Panc1 (cell line): ENCODE measurements around the gene KCNMA1. TPM values are rescaled to one million over a fixed set of nuclear protein-coding genes. Genes with fewer than 3 reads are reported as not detected.

ENCODE experiments used
- ATAC-seq: fragments of 200-7000 bp; cut with Tn5 transposase; 2 replicates; pipeline ENCODE4 v1.9.1; 2020; ENCODE audit warnings: mild to moderate bottlenecking, moderate library complexity
- BruUV-seq: library from RNA; stranded (reverse); fragments of 400-500 nt; replicated peaks from 2 replicates; lab custom pipeline; 2021; lab: Mats Ljungman, UMichigan
- CTCF ChIA-PET: fragments of 300-600 bp; sonication (Branson Sonifier 250); formaldehyde crosslinking; loops from one replicate; lab custom pipeline; 2022; ENCODE audit warnings: antibody characterized with exemption; lab: Charles Lee
- POLR2A ChIA-PET: fragments of 300-600 bp; sonication (Branson Sonifier 250); formaldehyde crosslinking; loops from one replicate; lab custom pipeline; 2022; ENCODE audit warnings: antibody characterized with exemption; lab: Charles Lee
- DNase-seq: peaks from one replicate; pipeline ENCODE4 v3.0.0-alpha.2; 2010; ENCODE audit warnings: low read depth, low spot score
- H3K27ac ChIP-seq: 2 replicates; pipeline ENCODE4 v1.5.1; 2011; ENCODE audit warnings: mild to moderate bottlenecking, low read length, inconsistent platforms
- H3K27me3 ChIP-seq: fragments of 200-500 bp; sonication (Bioruptor generic); 2 replicates; pipeline ENCODE4 v1.6.0; 2014; ENCODE audit warnings: low read length, inconsistent platforms; ENCODE audit not compliant: control insufficient read depth, insufficient read depth
- H3K36me3 ChIP-seq: fragments of 200-500 bp; sonication (Bioruptor generic); 2 replicates; pipeline ENCODE4 v1.5.1; 2014; ENCODE audit warnings: inconsistent platforms, mild to moderate bottlenecking, low read length, moderate library complexity; ENCODE audit not compliant: control insufficient read depth, insufficient read depth
- H3K4me1 ChIP-seq: 2 replicates; pipeline ENCODE4 v1.5.1; 2011; ENCODE audit warnings: inconsistent platforms, mild to moderate bottlenecking, low read length, moderate library complexity; ENCODE audit not compliant: control insufficient read depth, insufficient read depth
- H3K4me3 ChIP-seq, 2 experiments: 2 replicates each; pipeline ENCODE4 v1.5.1; 2011 to 2012; ENCODE audit warnings: low read depth in 2 of 2, low read length in 2 of 2, mild to moderate bottlenecking in 2 of 2, inconsistent platforms in 1 of 2, moderate library complexity in 1 of 2
- H3K9me3 ChIP-seq: fragments of 200-500 bp; sonication (Bioruptor generic); 2 replicates; pipeline ENCODE4 v1.5.1; 2014; ENCODE audit warnings: low read depth, mild to moderate bottlenecking, inconsistent platforms, low read length, moderate library complexity; ENCODE audit not compliant: control insufficient read depth, insufficient read depth
- CTCF ChIP-seq: fragments of 450-650 bp; IDR thresholded peaks from 2 replicates; pipeline ENCODE4 v1.5.1; 2017; ENCODE audit warnings: mild to moderate bottlenecking
- POLR2AphosphoS5 ChIP-seq: IDR thresholded peaks from 2 replicates; pipeline ENCODE4 v1.6.1; 2012; ENCODE audit warnings: mild to moderate bottlenecking, low read depth, low read length, moderate library complexity
- REST ChIP-seq, 2 experiments: IDR thresholded peaks; 2 replicates each; pipeline ENCODE4 v1.6.1; 2011 to 2012; ENCODE audit warnings: low read depth in 2 of 2, control low read depth in 1 of 2, low read length in 1 of 2, mild to moderate bottlenecking in 1 of 2, moderate library complexity in 1 of 2; ENCODE audit not compliant: insufficient read depth in 1 of 2
- SIN3A ChIP-seq: IDR thresholded peaks from 2 replicates; pipeline ENCODE4 v1.6.1; 2012; ENCODE audit warnings: low read depth, mild to moderate bottlenecking, low read length, moderate library complexity, borderline replicate concordance; ENCODE audit not compliant: insufficient read depth
- TCF7L2 ChIP-seq: IDR thresholded peaks from 2 replicates; pipeline ENCODE4 v1.6.1; 2011; ENCODE audit warnings: mild to moderate bottlenecking, low read depth, low read length, inconsistent platforms
- in situ Hi-C: cut with HindIII; loops from 2 replicates; pipeline ENCODE4 v1.10.0; 2016; ENCODE audit warnings: low sequenced_read_pairs, low pct_unique_long_range_greater_than_20kb
- intact Hi-C: fragments of 100-400 bp; cut with micrococcal nuclease; formaldehyde crosslinking; loops from one replicate; pipeline ENCODE4 v1.10.0; 2022; ENCODE audit not compliant: unreplicated experiment
- total RNA-seq: library from RNA; stranded (reverse); gene quantifications from one replicate; pipeline ENCODE4 v1.2.1, GENCODE V29; 2021; ENCODE audit not compliant: unreplicated experiment

Gene KCNMA1
- total RNA-seq, 1 experiment from 2014 or later: 91.9 TPM

GRCh38 chr10:77537720-77538373 is 99.8 kb downstream of the KCNMA1 start:
- Histone ChIP-seq H3K4me1 (peaks cover 27% of the 10 kb centered on the region), H3K27me3 (no peaks in the 10 kb centered on the region), H3K9me3 (peaks cover 15% of the 10 kb centered on the region; the same call in 1 of the 2 replicates), H3K27ac (no peak overlapping the region), H3K4me3 (no peak overlapping the region), H3K36me3 (no peaks in the 10 kb centered on the region)
- TF ChIP-seq TCF7L2 (no peak), CTCF (no peak), REST (IDR thresholded peaks at IDR 0.05; ENCODE audit: insufficient read depth in 1 of 2, low read depth in 2 of 2, low read length in 1 of 2) (no peak), SIN3A (no peak)
- ChIA-PET POLR2A (no interaction called here), CTCF (no interaction called here)
- ATAC-seq (no peak), DNase-seq (no peak)
- intact Hi-C loops: no loop called here
- no TSS peak for BruUV-seq
- in situ Hi-C loops: no loop called here

GRCh38 chr10:77537071-77537470 is 100.5 kb downstream of the KCNMA1 start:
- intact Hi-C loops: no loop called here
- ATAC-seq (no peak), DNase-seq (no peak)
- Histone ChIP-seq H3K4me3 (no peak overlapping the region), H3K27me3 (no peaks in the 10 kb centered on the region), H3K4me1 (peaks cover 35% of the 10 kb centered on the region), H3K27ac (peak overlapping the region; percentile 5; the same call in 1 of the 2 replicates), H3K9me3 (peaks cover 10% of the 10 kb centered on the region; the same call in 1 of the 2 replicates), H3K36me3 (no peaks in the 10 kb centered on the region)
- in situ Hi-C loops: no loop called here
- ChIA-PET CTCF (no interaction called here), POLR2A (no interaction called here)
- BruUV-seq: no TSS peak
- TF ChIP-seq CTCF: no peak
- no peak for TF ChIP-seq POLR2AphosphoS5
- TF ChIP-seq TCF7L2: no peak
- TF ChIP-seq SIN3A: no peak
- no peak for TF ChIP-seq REST (IDR thresholded peaks at IDR 0.05; ENCODE audit: insufficient read depth in 1 of 2, low read depth in 2 of 2, low read length in 1 of 2)
